IPS-18a (cell line): ENCODE data around the gene TAB2.

ENCODE experiments used
- H3K27ac ChIP-seq: one replicate; pipeline ENCODE4 v1.5.1; 2013; ENCODE audit warnings: low read length
- H3K27me3 ChIP-seq: one replicate; pipeline ENCODE4 v1.6.1; 2013; ENCODE audit warnings: mild to moderate bottlenecking, low read length; ENCODE audit not compliant: control insufficient read depth, insufficient read depth
- H3K36me3 ChIP-seq: one replicate; pipeline ENCODE4 v1.6.1; 2013; ENCODE audit warnings: low read depth, low read length; ENCODE audit not compliant: control insufficient read depth
- H3K4me1 ChIP-seq: one replicate; pipeline ENCODE4 v1.6.1; 2013; ENCODE audit warnings: low read depth, low read length; ENCODE audit not compliant: control insufficient read depth
- H3K4me3 ChIP-seq: one replicate; pipeline ENCODE4 v1.5.1; 2013; ENCODE audit warnings: low read length
- H3K9ac ChIP-seq: one replicate; pipeline ENCODE4 v1.6.1; 2013; ENCODE audit warnings: mild to moderate bottlenecking, low read length, moderate library complexity
- H3K9me3 ChIP-seq: one replicate; pipeline ENCODE4 v1.6.1; 2013; ENCODE audit warnings: low read depth, low read length; ENCODE audit not compliant: control insufficient read depth

The TAB2 gene

DNA sequence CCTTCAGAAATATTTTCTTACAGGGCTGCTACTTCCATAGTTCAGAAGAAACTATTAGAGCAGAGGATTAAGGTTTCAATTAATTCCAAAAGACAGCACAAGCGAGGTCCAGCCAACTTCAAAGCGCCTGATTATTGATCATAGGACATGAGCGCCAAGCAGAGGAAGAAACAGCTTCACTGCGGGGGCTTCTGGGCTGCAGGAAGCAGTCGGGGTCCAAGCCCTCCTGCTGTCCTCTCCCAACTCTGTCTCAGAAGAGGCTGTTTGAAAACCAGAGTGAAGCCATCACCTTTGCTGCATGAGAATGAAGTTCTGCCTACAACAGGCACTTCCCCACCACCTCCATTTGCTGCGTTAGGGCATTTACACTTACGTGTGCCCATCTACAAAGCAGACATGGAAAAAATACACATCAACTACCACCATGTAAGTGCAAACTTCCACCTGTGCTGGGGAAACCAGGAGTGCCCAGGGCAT lies 106.5 kb downstream of the TAB2 start:
- Histone ChIP-seq H3K27me3 (no peaks in the 10 kb centered on the region), H3K9ac (no peak overlapping the region), H3K36me3 (no peaks in the 10 kb centered on the region), H3K4me1 (peaks cover 4% of the 10 kb centered on the region), H3K27ac (no peak overlapping the region), H3K4me3 (no peak overlapping the region), H3K9me3 (no peaks in the 10 kb centered on the region)

DNA sequence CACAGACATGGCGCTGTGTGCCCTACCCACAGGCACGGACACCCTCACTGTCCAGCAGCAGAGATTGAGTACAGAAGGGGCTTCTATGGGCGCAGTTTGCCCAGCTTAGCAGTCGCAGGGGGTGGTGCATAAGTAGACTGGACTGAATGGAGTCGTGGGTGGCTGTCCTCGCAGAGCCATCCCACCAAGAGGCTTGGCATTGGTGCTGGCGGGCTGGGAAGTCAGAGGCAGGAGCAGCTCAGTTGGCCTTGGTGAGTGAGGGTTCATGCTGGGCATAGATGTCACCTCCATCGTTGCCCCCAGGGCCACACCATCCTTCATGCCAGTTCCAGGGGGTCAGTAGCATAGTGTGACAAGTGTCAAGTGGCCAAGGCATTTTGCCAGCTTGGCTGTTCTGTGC lies 107.7 kb downstream of the TAB2 start:
- H3K9ac ChIP-seq: no peak overlapping the region
- H3K4me1 ChIP-seq: peaks cover 4% of the 10 kb centered on the region
- no peaks in the 10 kb centered on the region for H3K27me3 ChIP-seq
- H3K4me3 ChIP-seq: no peak overlapping the region
- no peak overlapping the region for H3K27ac ChIP-seq
- H3K9me3 ChIP-seq: no peaks in the 10 kb centered on the region
- no peaks in the 10 kb centered on the region for H3K36me3 ChIP-seq

DNA sequence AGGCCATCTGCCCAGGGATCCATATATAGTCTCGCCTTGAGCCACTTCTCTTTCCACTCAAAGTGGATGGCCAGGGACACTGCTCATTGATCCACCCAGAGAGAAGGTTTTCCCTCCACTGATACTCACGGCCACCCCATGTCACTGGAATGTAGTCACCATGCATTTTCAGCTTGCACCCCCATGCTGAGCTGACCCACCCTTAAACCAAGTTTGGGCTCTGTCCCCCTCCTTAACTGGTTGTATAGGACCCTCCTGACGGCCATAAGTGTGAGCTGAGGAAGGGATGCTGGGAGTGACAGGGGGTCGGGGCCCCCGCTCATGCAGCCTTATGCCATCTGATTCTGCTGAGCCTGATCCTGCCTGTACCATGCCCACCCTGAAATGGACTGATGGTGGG lies 108.2 kb downstream of the TAB2 start:
- H3K4me1 ChIP-seq: peaks cover 4% of the 10 kb centered on the region
- no peaks in the 10 kb centered on the region for H3K9me3 ChIP-seq
- H3K9ac ChIP-seq: no peak overlapping the region
- no peak overlapping the region for H3K27ac ChIP-seq
- no peak overlapping the region for H3K4me3 ChIP-seq
- H3K27me3 ChIP-seq: no peaks in the 10 kb centered on the region
- no peaks in the 10 kb centered on the region for H3K36me3 ChIP-seq

DNA sequence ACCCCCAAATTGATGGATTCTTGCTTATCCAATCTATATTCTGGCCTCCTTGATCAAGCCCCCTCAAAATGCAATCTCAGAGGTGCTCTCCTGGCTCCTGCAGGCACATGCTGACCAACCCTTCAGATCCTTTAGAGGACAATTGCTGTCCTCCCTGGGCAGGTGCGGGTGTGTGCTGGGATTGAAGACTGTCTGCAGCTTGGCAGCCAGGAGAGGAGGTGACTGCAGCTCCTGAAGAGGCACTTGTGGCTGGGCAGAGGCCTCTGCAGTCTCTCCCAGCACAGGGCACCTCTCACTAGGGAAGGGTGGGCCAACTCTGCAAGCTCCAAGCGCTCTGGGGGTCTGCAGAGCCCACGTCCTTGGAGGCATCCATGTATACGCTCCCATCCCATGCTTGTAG lies 111.1 kb downstream of the TAB2 start:
- no peaks in the 10 kb centered on the region for H3K9me3 ChIP-seq
- H3K27ac ChIP-seq: no peak overlapping the region
- no peak overlapping the region for H3K4me3 ChIP-seq
- H3K27me3 ChIP-seq: no peaks in the 10 kb centered on the region
- H3K4me1 ChIP-seq: peaks cover 4% of the 10 kb centered on the region
- H3K36me3 ChIP-seq: no peaks in the 10 kb centered on the region
- no peak overlapping the region for H3K9ac ChIP-seq

- H3K4me1 ChIP-seq: no peaks in the 10 kb centered on the region
- H3K27ac ChIP-seq: no peak overlapping the region
- no peaks in the 10 kb centered on the region for H3K27me3 ChIP-seq
- no peak overlapping the region for H3K9ac ChIP-seq
- no peaks in the 10 kb centered on the region for H3K36me3 ChIP-seq
- H3K4me3 ChIP-seq: no peak overlapping the region
- H3K9me3 ChIP-seq: no peaks in the 10 kb centered on the region
These were observed 112.2 kb downstream of the TAB2 start for GRCh38 chr6:149429427-149430360.

DNA sequence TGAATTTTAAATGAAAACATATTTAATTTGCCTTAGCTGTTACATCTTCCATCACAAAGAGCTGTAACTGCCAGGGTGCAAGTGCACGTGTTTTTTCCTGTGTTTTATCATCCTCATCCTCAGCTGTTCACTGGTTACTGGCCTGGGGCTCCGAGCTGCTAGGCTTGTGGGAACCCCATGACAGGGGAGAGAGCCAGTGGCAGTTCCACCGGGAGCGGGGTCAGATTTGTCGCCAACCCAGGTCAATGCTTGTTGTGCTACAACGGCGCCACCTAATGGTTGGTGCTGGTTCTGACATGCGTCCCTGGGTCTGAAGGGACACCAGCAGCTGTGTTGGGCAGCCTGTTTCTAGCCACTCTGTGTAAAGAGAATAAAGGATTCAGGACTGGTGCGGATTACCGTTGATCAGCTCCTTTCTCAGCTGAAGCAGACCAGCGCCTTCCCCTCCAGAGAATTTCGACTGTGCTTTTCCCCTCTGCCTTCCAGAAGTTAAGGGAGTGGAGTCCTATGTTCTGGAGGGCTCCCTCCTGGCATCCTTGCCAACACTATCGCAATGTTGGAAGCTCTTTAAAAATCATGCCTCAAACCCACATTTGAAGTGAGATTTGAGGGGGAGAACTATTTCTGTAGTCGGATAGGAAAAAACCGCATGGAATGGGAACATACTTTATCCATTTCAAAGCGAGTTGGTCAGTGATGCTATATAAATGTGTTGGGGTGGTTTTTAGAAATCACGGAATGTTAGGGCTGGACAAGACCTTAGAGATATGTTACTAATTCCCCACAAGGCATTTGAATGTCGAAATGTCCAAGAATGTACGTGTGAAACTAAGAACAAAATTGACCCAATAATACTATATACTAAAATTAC lies 114.6 kb downstream of the TAB2 start:
- no peak overlapping the region for H3K4me3 ChIP-seq
- H3K9me3 ChIP-seq: no peaks in the 10 kb centered on the region
- H3K27ac ChIP-seq: no peak overlapping the region

DNA sequence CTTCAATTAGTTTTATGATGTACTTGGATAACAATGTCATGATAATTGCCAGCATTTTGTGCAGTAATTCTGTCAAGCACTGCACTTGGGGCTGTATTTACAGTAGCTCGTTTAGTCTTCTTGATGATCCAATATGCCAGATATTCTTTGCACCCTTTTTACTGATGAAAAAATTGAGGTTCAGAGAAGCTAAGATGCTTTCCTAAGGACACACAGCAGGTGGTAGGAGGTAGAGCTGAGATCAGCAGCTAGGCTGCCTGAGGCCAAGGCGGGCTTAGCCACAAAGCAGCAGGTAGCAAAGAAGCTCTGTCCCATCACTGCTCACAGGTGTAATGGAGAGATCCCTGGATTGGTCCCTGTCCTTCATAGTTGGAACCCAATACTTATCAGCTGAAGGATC lies 115.9 kb downstream of the TAB2 start:
- Histone ChIP-seq H3K9ac (no peak overlapping the region), H3K27ac (no peak overlapping the region), H3K27me3 (no peaks in the 10 kb centered on the region), H3K4me3 (no peak overlapping the region), H3K36me3 (no peaks in the 10 kb centered on the region), H3K4me1 (no peaks in the 10 kb centered on the region), H3K9me3 (no peaks in the 10 kb centered on the region)

More for the DNA sequence above, 114.6 kb downstream of the TAB2 start:
- Histone ChIP-seq H3K4me1 (no peaks in the 10 kb centered on the region), H3K27me3 (no peaks in the 10 kb centered on the region), H3K9ac (no peak overlapping the region), H3K36me3 (no peaks in the 10 kb centered on the region)

DNA sequence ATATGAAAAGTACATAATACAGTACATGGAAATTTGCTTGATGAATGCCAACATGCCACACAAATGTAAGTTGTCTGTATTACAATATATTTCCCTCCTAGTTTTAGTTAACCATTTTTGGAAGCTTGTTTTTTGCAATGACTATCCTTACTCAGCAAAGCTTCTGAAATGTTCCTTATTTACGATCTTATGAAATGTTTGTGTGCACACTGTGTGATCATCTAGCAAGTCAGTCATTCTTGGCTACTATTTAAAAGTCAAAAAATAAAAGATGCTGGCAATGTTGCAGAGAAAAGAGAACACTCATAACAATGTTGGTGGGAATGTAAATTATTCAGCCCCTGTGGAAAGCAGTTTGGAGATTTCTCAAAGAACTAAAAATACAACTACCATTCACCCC lies 116.4 kb downstream of the TAB2 start:
- no peaks in the 10 kb centered on the region for H3K9me3 ChIP-seq
- H3K9ac ChIP-seq: no peak overlapping the region
- H3K4me3 ChIP-seq: no peak overlapping the region
- H3K36me3 ChIP-seq: no peaks in the 10 kb centered on the region
- H3K4me1 ChIP-seq: no peaks in the 10 kb centered on the region
- H3K27me3 ChIP-seq: no peaks in the 10 kb centered on the region
- no peak overlapping the region for H3K27ac ChIP-seq

GRCh38 chr6:149435919-149436586 lies 118.5 kb downstream of the TAB2 start:
- no peak overlapping the region for H3K4me3 ChIP-seq
- no peak overlapping the region for H3K27ac ChIP-seq
- H3K4me1 ChIP-seq: no peaks in the 10 kb centered on the region
- no peaks in the 10 kb centered on the region for H3K36me3 ChIP-seq
- H3K27me3 ChIP-seq: no peaks in the 10 kb centered on the region
- H3K9ac ChIP-seq: no peak overlapping the region
- H3K9me3 ChIP-seq: no peaks in the 10 kb centered on the region

- Histone ChIP-seq H3K27me3 (no peaks in the 10 kb centered on the region), H3K9ac (no peak overlapping the region), H3K4me1 (no peaks in the 10 kb centered on the region), H3K27ac (no peak overlapping the region), H3K36me3 (no peaks in the 10 kb centered on the region), H3K9me3 (no peaks in the 10 kb centered on the region), H3K4me3 (no peak overlapping the region)
These were observed 119.1 kb downstream of the TAB2 start for GRCh38 chr6:149436647-149437046.

GRCh38 chr6:149437212-149437611 lies 119.7 kb downstream of the TAB2 start:
- Histone ChIP-seq H3K4me3 (no peak overlapping the region), H3K4me1 (no peaks in the 10 kb centered on the region), H3K36me3 (no peaks in the 10 kb centered on the region), H3K9me3 (no peaks in the 10 kb centered on the region), H3K27ac (no peak overlapping the region), H3K9ac (no peak overlapping the region), H3K27me3 (no peaks in the 10 kb centered on the region)
